Esophagus mucosa (tissue), 1 donor: ENCODE measurements around the gene FBXW4. TPM values are rescaled to one million over a fixed set of nuclear protein-coding genes. Genes with fewer than 3 reads are reported as not detected.

ENCODE experiments used
- ATAC-seq: fragments of 200-7000 bp; cut with Tn5 transposase; one replicate; pipeline ENCODE4 v1.9.1; 2020
- total RNA-seq: library from RNA; stranded (reverse); gene quantifications from one replicate; pipeline ENCODE4 v1.2.4, GENCODE V29; 2023
- donor health status: DM: yes; HTN: yes; CAD: no.

Gene FBXW4
- total RNA-seq, 1 donor from 2014 or later: 37.1 TPM

- peak; percentile 7 for ATAC-seq
These were observed 477 bp upstream of the FBXW4 start for GRCh38 chr10:101695404-101695890.

GRCh38 chr10:101693978-101694673, 844 bp downstream of the FBXW4 start:
- ATAC-seq: peak; percentile 90

DNA sequence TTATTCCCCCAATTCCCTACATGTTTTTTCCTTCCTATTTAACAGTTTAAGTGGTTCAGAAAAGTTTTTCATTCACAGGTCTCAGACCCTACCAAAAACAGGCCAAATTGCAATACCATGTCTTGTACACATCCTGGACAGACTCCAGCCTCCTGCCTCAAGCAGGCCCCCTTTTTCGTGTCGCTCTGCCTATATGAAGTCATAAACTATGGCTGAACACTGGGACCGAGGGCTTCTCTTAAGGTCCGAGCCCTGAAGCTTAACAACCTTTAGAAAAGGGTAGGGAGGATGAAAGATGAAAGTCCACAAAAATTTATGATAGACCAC, 1.4 kb downstream of the FBXW4 start:
- ATAC-seq: peak; percentile 3

- ATAC-seq: no peak
These were observed 3.9 kb downstream of the FBXW4 start for GRCh38 chr10:101691081-101691480.

DNA sequence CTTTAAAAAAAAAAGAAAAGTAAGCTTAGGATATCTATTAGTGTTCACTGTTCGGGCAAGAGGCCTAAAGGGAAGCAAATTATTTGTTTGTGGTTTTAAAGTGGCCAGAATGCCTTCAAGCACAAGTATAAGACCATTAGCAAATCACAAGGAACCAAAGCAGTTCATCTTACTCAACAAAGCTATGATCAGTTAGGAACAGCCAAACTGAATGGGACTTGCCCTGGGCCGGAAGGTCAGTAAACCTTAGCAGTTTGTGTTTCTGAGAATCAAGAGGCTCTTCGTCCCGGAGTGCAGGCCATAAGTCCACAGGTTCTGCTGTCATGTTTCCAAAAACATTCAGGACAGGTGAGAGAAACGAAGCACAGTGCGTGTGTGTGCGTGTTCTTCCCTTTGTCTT, 4.5 kb downstream of the FBXW4 start:
- ATAC-seq: no peak

GRCh38 chr10:101687071-101687658, 7.8 kb downstream of the FBXW4 start:
- ATAC-seq: no peak

GRCh38 chr10:101686133-101686925, 8.6 kb downstream of the FBXW4 start:
- ATAC-seq: no peak

DNA sequence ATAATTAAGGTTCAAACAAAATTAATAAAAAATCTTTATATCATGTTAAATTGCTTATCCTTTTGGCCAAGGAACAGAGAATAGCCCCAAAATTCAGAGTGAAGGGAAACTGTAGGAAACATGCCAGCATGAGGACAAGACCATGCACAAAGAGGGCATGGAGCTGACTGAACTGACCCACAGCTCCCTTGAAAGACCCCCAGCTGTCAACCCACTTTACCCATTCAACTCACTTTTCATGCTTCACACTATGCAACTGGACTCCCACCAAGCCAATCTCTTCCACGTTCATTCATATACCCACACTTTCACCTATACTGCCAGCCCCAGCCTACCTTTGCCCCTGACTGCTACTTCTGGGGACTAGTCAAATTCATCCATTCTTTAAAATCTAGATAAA, 10.2 kb downstream of the FBXW4 start:
- ATAC-seq: no peak

DNA sequence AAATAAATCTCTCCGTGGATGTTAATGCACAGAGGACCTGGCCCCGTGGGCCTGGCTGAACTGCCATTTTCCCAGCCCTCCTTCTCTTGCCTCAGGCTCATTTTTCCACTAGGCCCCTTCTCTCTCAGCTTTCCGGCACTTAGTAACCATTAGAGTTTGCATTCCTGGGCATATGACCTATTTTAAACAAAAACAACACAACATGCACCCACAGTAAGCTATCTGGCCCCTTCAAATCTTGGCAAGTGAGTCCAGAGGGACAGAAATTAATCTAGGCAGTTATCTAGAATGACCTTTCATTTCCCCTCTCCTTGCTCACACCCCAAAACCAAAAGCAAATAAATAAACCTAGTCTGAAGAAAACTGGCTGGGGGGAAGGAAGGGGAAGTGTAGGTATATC, 11.7 kb downstream of the FBXW4 start:
- ATAC-seq: no peak

GRCh38 chr10:101682172-101682825, 12.7 kb downstream of the FBXW4 start:
- ATAC-seq: no peak

DNA sequence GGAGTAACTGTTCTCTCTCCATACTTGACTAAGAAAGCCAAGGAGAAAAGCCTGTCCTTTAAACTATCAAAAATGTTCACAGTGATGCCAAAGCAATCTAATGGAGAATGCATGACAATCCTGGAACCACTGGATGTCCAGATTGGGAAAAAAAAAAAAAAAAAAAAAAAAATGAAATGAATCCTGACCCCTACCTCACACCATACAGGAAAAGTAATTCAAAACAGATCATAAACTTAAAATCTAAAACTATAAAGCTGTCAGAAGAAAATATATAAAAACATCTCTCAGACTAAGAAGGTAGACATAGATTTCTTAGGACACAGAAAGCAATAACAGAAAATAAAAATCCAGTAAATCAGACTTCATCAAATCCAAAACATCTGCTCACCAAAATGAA, 18.4 kb downstream of the FBXW4 start:
- no peak for ATAC-seq

DNA sequence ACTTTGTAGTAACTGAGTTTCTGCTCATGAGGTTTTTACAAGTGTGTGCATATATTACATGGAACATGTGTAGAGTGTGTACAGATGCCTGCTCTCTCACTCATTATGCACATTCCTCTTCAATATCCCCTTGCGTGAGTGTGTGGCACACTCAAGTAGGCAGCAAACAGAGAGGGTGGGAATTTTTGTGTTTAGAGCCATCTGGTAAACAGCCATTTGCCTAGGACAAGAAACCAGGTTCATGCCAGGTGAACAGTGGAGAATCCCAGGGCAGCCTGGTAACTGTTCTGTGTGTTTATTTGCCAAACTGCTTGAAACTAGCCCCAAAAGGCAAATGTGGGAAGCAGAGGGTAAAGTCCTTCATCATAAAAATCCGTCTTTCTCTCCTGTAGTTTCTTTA, 19.9 kb downstream of the FBXW4 start:
- ATAC-seq: no peak

- ATAC-seq: no peak
These were observed 22.4 kb downstream of the FBXW4 start for GRCh38 chr10:101672536-101672935.

GRCh38 chr10:101671453-101671852, 23.5 kb downstream of the FBXW4 start:
- peak; percentile 81 for ATAC-seq

DNA sequence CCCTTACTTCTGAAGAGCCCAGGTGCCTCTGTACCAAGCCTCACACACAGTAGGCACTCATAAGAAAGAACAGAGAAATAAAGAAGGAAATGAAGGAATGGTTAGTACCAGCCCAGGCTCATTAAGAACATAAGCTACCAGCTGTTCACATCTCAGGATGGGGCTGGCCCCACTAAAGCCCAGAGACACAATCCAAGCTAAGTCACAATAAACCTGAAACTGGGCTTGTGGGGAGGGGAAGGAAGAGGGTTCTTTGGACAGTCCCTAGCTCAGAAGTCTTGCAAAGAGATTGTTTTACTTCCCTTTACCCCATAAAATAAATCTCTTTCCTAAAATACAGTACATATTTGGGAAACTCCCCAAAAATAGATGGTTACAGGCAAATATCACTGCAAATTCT, 24.3 kb downstream of the FBXW4 start:
- ATAC-seq: no peak

GRCh38 chr10:101669181-101669580, 25.8 kb downstream of the FBXW4 start:
- ATAC-seq: no peak

- ATAC-seq: no peak
These were observed 26.4 kb downstream of the FBXW4 start for GRCh38 chr10:101668566-101668965.

DNA sequence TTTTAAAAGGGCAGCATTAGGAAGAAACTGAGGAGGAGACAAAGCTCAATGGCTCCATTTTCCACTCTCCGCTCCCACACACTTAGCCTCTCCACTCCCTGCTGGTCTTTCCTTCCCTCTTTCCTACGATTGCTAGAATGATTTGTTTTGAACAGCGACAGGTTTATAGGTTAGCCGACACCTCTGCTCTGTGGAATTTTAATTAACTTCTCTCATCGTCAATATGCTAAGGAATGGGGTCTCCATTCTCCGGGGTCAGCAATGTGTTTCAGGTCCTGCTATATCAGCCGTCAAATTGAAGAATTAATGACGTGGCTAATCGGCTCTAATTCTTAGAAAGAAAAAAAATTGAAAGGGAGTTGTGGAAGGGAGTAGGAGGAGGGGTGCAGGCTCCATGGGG, 28.9 kb downstream of the FBXW4 start:
- ATAC-seq: no peak

- ATAC-seq: no peak
These were observed 31.9 kb downstream of the FBXW4 start for GRCh38 chr10:101663097-101663496.

- ATAC-seq: no peak
These were observed 34.7 kb downstream of the FBXW4 start for GRCh38 chr10:101660256-101660655.

- ATAC-seq: no peak
These were observed 36.0 kb downstream of the FBXW4 start for GRCh38 chr10:101658975-101659374.

GRCh38 chr10:101656890-101657289, 38.1 kb downstream of the FBXW4 start:
- ATAC-seq: no peak

- ATAC-seq: no peak
These were observed 39.4 kb downstream of the FBXW4 start for GRCh38 chr10:101655570-101655969.
